KMS-11 (cell line): ENCODE measurements around the gene PPP1R12A.
A peak's percentile ranks its signal among the peaks of the same experiment; 100 is the strongest.

Experiments used
- H2AFZ ChIP-seq: fragments of 200-600 bp; sonication (generic); 2 replicates; pipeline ENCODE4 v1.6.1; 2016; ENCODE audit warnings: antibody characterized with exemption, mixed run types, low read depth
- H3K27ac ChIP-seq: fragments of 200-600 bp; sonication (generic); 2 replicates; pipeline ENCODE4 v1.6.1; 2016; ENCODE audit warnings: mild to moderate bottlenecking, mixed run types
- H3K27me3 ChIP-seq: fragments of 200-600 bp; sonication (generic); 2 replicates; pipeline ENCODE4 v1.6.1; 2017; ENCODE audit warnings: mild to moderate bottlenecking, low read depth, mixed run types, moderate library complexity; ENCODE audit not compliant: insufficient read depth
- H3K36me3 ChIP-seq: fragments of 200-600 bp; sonication (generic); 2 replicates; pipeline ENCODE4 v1.6.1; 2017; ENCODE audit warnings: mild to moderate bottlenecking, mixed run types; ENCODE audit not compliant: insufficient read depth
- H3K4me1 ChIP-seq: fragments of 200-600 bp; sonication (generic); 2 replicates; pipeline ENCODE4 v1.6.1; 2016; ENCODE audit warnings: mild to moderate bottlenecking, low read depth, mixed run types; ENCODE audit not compliant: poor library complexity, severe bottlenecking
- H3K4me2 ChIP-seq: fragments of 200-600 bp; sonication (generic); 2 replicates; pipeline ENCODE4 v1.7.0; 2016; ENCODE audit warnings: mild to moderate bottlenecking, mixed run types
- H3K4me3 ChIP-seq: fragments of 200-600 bp; sonication (generic); IDR thresholded peaks from 2 replicates; pipeline ENCODE4 v1.6.1; 2017; ENCODE audit warnings: low read depth, low read length, mixed read lengths; ENCODE audit not compliant: insufficient read depth
- H3K79me2 ChIP-seq: fragments of 200-600 bp; sonication (generic); 2 replicates; pipeline ENCODE4 v1.6.1; 2016; ENCODE audit warnings: low read depth, mixed run types; ENCODE audit not compliant: insufficient read depth
- H3K9ac ChIP-seq: fragments of 200-600 bp; sonication (generic); 2 replicates; pipeline ENCODE4 v1.6.1; 2016; ENCODE audit warnings: mild to moderate bottlenecking, mixed run types
- H4K20me1 ChIP-seq: fragments of 200-600 bp; sonication (generic); 2 replicates; pipeline ENCODE4 v1.6.1; 2016; ENCODE audit warnings: mild to moderate bottlenecking, mixed run types; ENCODE audit not compliant: insufficient read depth
- TF ChIP-seq, protein P1 (sequence below): fragments of 200-600 bp; sonication (generic); conservative IDR thresholded peaks from 2 replicates; pipeline ENCODE4 v1.6.1; 2017; ENCODE audit warnings: low read depth, mild to moderate bottlenecking, antibody characterized with exemption, low read length, moderate library complexity, mixed read lengths

The PPP1R12A gene

DNA sequence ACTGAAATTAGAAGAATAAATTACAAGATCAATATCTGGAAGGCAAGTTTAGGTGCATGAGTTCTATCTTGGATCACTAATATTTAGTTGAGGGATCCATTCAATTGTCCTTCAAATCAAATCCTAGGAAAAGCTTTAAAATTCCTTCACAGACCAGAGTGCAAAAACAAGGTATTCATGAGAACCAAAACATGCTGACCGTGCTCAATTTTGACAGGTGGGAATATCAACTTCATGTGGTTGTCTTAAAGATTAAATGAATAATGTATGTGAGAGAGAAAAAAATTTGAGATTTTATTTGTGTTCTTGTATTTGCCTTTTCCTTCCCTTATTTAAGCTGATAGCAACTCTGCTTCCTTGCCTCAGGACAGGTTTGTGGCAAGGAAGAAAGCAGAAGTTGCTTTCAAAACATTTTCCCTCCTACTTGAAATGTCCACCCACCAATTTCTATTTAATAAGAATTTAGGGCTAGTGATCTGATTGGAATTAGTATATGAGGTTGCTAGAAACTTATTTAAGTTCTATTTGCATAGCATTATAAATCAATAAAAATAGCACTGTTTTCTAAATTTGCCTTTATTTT is 4.9 kb upstream of the PPP1R12A start:
- H3K4me1 ChIP-seq = peaks cover 35% of the 10 kb centered on the region
- peaks cover 23% of the 10 kb centered on the region for H3K79me2 ChIP-seq
- H3K9ac ChIP-seq = no peak overlapping the region
- H3K36me3 ChIP-seq = no peaks in the 10 kb centered on the region
- H2AFZ ChIP-seq = no peak overlapping the region
- H3K27ac ChIP-seq = no peak overlapping the region
- no peak overlapping the region for H3K4me3 ChIP-seq
- TF ChIP-seq, protein P1, sequence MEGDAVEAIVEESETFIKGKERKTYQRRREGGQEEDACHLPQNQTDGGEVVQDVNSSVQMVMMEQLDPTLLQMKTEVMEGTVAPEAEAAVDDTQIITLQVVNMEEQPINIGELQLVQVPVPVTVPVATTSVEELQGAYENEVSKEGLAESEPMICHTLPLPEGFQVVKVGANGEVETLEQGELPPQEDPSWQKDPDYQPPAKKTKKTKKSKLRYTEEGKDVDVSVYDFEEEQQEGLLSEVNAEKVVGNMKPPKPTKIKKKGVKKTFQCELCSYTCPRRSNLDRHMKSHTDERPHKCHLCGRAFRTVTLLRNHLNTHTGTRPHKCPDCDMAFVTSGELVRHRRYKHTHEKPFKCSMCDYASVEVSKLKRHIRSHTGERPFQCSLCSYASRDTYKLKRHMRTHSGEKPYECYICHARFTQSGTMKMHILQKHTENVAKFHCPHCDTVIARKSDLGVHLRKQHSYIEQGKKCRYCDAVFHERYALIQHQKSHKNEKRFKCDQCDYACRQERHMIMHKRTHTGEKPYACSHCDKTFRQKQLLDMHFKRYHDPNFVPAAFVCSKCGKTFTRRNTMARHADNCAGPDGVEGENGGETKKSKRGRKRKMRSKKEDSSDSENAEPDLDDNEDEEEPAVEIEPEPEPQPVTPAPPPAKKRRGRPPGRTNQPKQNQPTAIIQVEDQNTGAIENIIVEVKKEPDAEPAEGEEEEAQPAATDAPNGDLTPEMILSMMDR = no peak
- H3K27me3 ChIP-seq = no peaks in the 10 kb centered on the region
- no peak overlapping the region for H3K4me2 ChIP-seq
- no peaks in the 10 kb centered on the region for H4K20me1 ChIP-seq

- peaks cover 33% of the 10 kb centered on the region for H3K79me2 ChIP-seq
- no peak overlapping the region for H3K9ac ChIP-seq
Observed at GRCh38 chr12:79938843-79939242, 3.9 kb upstream of the PPP1R12A start.

GRCh38 chr12:79936670-79937069 is 1.8 kb upstream of the PPP1R12A start:
- TF ChIP-seq, protein P1 = no peak
- Histone ChIP-seq H3K36me3 (no peaks in the 10 kb centered on the region), H4K20me1 (0 out of 2 replicates have a peak, but pooled peaks cover 3% of the 10 kb centered on the region), H3K4me2 (peak overlapping the region; percentile 87), H3K27ac (peak overlapping the region; percentile 83; the same call in 1 of the 2 replicates), H3K79me2 (peaks cover 55% of the 10 kb centered on the region), H3K4me3 (no peak overlapping the region), H3K27me3 (no peaks in the 10 kb centered on the region), H3K4me1 (peaks cover 36% of the 10 kb centered on the region), H2AFZ (no peak overlapping the region), H3K9ac (peak overlapping the region; percentile 85; the same call in 1 of the 2 replicates)

More at GRCh38 chr12:79938843-79939242, 3.9 kb upstream of the PPP1R12A start:
- no peaks in the 10 kb centered on the region for H4K20me1 ChIP-seq
- H2AFZ ChIP-seq = no peak overlapping the region
- no peaks in the 10 kb centered on the region for H3K27me3 ChIP-seq
- TF ChIP-seq, protein P1 = no peak
- H3K36me3 ChIP-seq = no peaks in the 10 kb centered on the region
- no peak overlapping the region for H3K4me2 ChIP-seq
- no peak overlapping the region for H3K27ac ChIP-seq
- no peak overlapping the region for H3K4me3 ChIP-seq
- H3K4me1 ChIP-seq = peaks cover 35% of the 10 kb centered on the region

GRCh38 chr12:79935624-79936345 is 888 bp upstream of the PPP1R12A start:
- Histone ChIP-seq H3K79me2 (peaks cover 64% of the 10 kb centered on the region), H3K4me1 (peaks cover 45% of the 10 kb centered on the region), H3K4me3 (peak overlapping the region; percentile 13), H3K27me3 (no peaks in the 10 kb centered on the region), H3K27ac (peak overlapping the region; percentile 83), H3K9ac (peak overlapping the region; percentile 85), H4K20me1 (peaks cover 11% of the 10 kb centered on the region; the same call in 1 of the 2 replicates), H3K36me3 (no peaks in the 10 kb centered on the region), H3K4me2 (peak overlapping the region; percentile 87), H2AFZ (peak overlapping the region; percentile 71)
- TF ChIP-seq, protein P1 = no peak
